HepG2 (cell line): ENCODE data around the gene ATRNL1. TPM values are rescaled to one million over a fixed set of nuclear protein-coding genes. Genes with fewer than 3 reads are reported as not detected.
A peak's percentile ranks its signal among the peaks of the same experiment; 100 is the strongest.

Experiments
- ATAC-seq: fragments of 200-7000 bp; cut with Tn5 transposase; 3 replicates; pipeline ENCODE4 v1.9.1; 2020; ENCODE audit warnings: mild to moderate bottlenecking, moderate library complexity
- BruUV-seq: library from RNA; stranded (reverse); fragments of 400-500 nt; replicated peaks from 2 replicates; lab custom pipeline; 2021; lab: Mats Ljungman, UMichigan
- CTCF ChIA-PET: fragments of 300-600 bp; formaldehyde crosslinking; extraction: SDS; loops from one replicate; lab custom pipeline; 2021; ENCODE audit warnings: low total read pairs, inconsistent platforms, low intra/inter-chr PET ratio; lab: Yijun Ruan, JAX
- POLR2A ChIA-PET: fragments of 350-600 bp; sonication (Branson Sonifier 250); formaldehyde crosslinking; loops from one replicate; lab custom pipeline; 2020; ENCODE audit warnings: antibody characterized with exemption, inconsistent platforms; lab: Yijun Ruan, JAX
- DNase-seq: peaks from one replicate; pipeline ENCODE4 v3.0.0-alpha.2; 2015; ENCODE audit warnings: low spot score
- FAIRE-seq: peaks from 3 replicates; lab custom pipeline; 2011; peaks lifted over from hg19 to GRCh38; lab: Jason Lieb, UNC
- H2AFZ ChIP-seq: one replicate; pipeline ENCODE4 v1.6.1; 2011; ENCODE audit warnings: low read length, inconsistent platforms
- H3K27ac ChIP-seq: fragments of 300-600 bp; 3 replicates; pipeline ENCODE4 v1.8.0; 2011; ENCODE audit warnings: mixed run types, mild to moderate bottlenecking, mixed read lengths, low read length, inconsistent platforms; ENCODE audit not compliant: insufficient read depth; ENCODE audit errors: extremely low read length
- H3K27me3 ChIP-seq, 2 experiments: fragments of 200-600 bp in 1 of 2; 2 replicates in 1 of 2; 3 replicates in 1 of 2; pipeline versions ENCODE4 v1.6.0 to v1.8.0; 2011; ENCODE audit warnings: low read length in 2 of 2, mild to moderate bottlenecking in 2 of 2, moderate library complexity in 2 of 2, inconsistent platforms in 1 of 2; ENCODE audit not compliant: insufficient read depth in 2 of 2, control insufficient read depth in 1 of 2
- H3K36me3 ChIP-seq, 2 experiments: fragments of 200-600 bp in 1 of 2; replicated peaks in 1 of 2; 2 replicates in 1 of 2; 3 replicates in 1 of 2; pipeline versions ENCODE4 v1.5.1 to v1.8.0; 2011; ENCODE audit warnings: low read length in 2 of 2, inconsistent platforms in 1 of 2; ENCODE audit not compliant: insufficient read depth in 2 of 2, control insufficient read depth in 1 of 2
- H3K4me1 ChIP-seq: 2 replicates; pipeline ENCODE4 v1.5.1; 2012; ENCODE audit warnings: low read length, inconsistent platforms; ENCODE audit not compliant: insufficient read depth
- H3K4me2 ChIP-seq: 2 replicates; pipeline ENCODE4 v1.6.0; 2011; ENCODE audit warnings: low read depth, low read length, inconsistent platforms
- H3K4me3 ChIP-seq, 3 experiments: fragments of 200-600 bp in 1 of 3; sonication (generic), shearing (Covaris generic) in 1 of 3; replicated peaks in 1 of 3; 2 replicates each; pipeline ENCODE4 v1.5.1; 2011 to 2016; ENCODE audit warnings: low read length in 3 of 3, inconsistent platforms in 2 of 3, low read depth in 2 of 3, mild to moderate bottlenecking in 2 of 3, control low read depth in 1 of 3, mixed read lengths in 1 of 3; ENCODE audit not compliant: insufficient read depth in 1 of 3
- H3K79me2 ChIP-seq: one replicate; pipeline ENCODE4 v1.6.1; 2011; ENCODE audit warnings: low read length, inconsistent platforms; ENCODE audit not compliant: insufficient read depth
- H3K9ac ChIP-seq: 2 replicates; pipeline ENCODE4 v1.6.0; 2011; ENCODE audit warnings: mild to moderate bottlenecking, low read depth, low read length, inconsistent platforms; ENCODE audit not compliant: insufficient read depth
- H3K9me3 ChIP-seq: 2 replicates; pipeline ENCODE4 v1.5.1; 2012; ENCODE audit warnings: mild to moderate bottlenecking, low read length
- H4K20me1 ChIP-seq: 2 replicates; pipeline ENCODE4 v1.6.0; 2011; ENCODE audit warnings: inconsistent platforms, mild to moderate bottlenecking, low read length, moderate library complexity; ENCODE audit not compliant: insufficient read depth
- CCAR2 ChIP-seq: fragments of 200-400 bp; formaldehyde crosslinking; optimal IDR thresholded peaks from 2 replicates; pipeline ENCODE3; 2018; ENCODE audit warnings: low read depth, mild to moderate bottlenecking, low read length, moderate library complexity
- CENPBD1 ChIP-seq: sonication (generic); formaldehyde crosslinking; IDR thresholded peaks from 2 replicates; pipeline ENCODE4 v1.8.0; 2022; ENCODE audit warnings: missing genetic modification reagents, low read depth, mild to moderate bottlenecking, borderline replicate concordance
- FIP1L1 ChIP-seq: fragments of 200-400 bp; formaldehyde crosslinking; IDR thresholded peaks from 2 replicates; pipeline ENCODE4 v1.6.1; 2018; ENCODE audit warnings: low read depth, mild to moderate bottlenecking, low read length, moderate library complexity, borderline replicate concordance; ENCODE audit not compliant: insufficient read depth
- FOXJ3 ChIP-seq: sonication (generic); formaldehyde crosslinking; IDR thresholded peaks from 2 replicates; pipeline ENCODE4 v1.4.0; 2020; ENCODE audit warnings: missing genetic modification reagents, mild to moderate bottlenecking, borderline replicate concordance
- HNRNPH1 ChIP-seq: fragments of 200-400 bp; formaldehyde crosslinking; optimal IDR thresholded peaks from 2 replicates; pipeline ENCODE3; 2017; ENCODE audit warnings: mild to moderate bottlenecking, low read depth, low read length
- HOXA7 ChIP-seq: sonication (generic); formaldehyde crosslinking; IDR thresholded peaks from 2 replicates; pipeline ENCODE4 v1.8.1; 2022; ENCODE audit warnings: mild to moderate bottlenecking, missing genetic modification reagents, moderate library complexity
- MAFF ChIP-seq: IDR thresholded peaks from 2 replicates; pipeline ENCODE4 v1.6.1; 2011; ENCODE audit warnings: low read depth, low read length, improper control_type of control experiment
- MAFK ChIP-seq, 2 experiments: IDR thresholded peaks in 1 of 2; conservative IDR thresholded peaks in 1 of 2; 2 replicates each; pipeline ENCODE4 v1.6.1; 2011; ENCODE audit warnings: improper control_type of control experiment in 2 of 2, low read length in 2 of 2
- MZF1 ChIP-seq: sonication (generic); formaldehyde crosslinking; IDR thresholded peaks from 2 replicates; pipeline ENCODE4 v1.8.1; 2023; ENCODE audit warnings: mild to moderate bottlenecking, missing genetic modification reagents, borderline replicate concordance
- NFE2L2 ChIP-seq: fragments of 150-350 bp; IDR thresholded peaks from 2 replicates; pipeline ENCODE4 v1.6.1; 2014; ENCODE audit warnings: low read length
- PPARG ChIP-seq: conservative IDR thresholded peaks from 2 replicates; pipeline ENCODE4 v1.6.1; 2016; ENCODE audit warnings: missing biosample characterization, missing genetic modification reagents
- ZBED4 ChIP-seq: sonication (generic); formaldehyde crosslinking; IDR thresholded peaks from 2 replicates; pipeline ENCODE4 v1.4.0; 2020; ENCODE audit warnings: missing genetic modification reagents, borderline replicate concordance
- ZFY ChIP-seq: sonication (generic); formaldehyde crosslinking; IDR thresholded peaks from 2 replicates; pipeline ENCODE4 v1.4.0; 2020; ENCODE audit warnings: missing genetic modification reagents
- ZGPAT ChIP-seq: IDR thresholded peaks from 2 replicates; pipeline ENCODE4 v1.6.1; 2016; ENCODE audit warnings: mild to moderate bottlenecking
- ZNF224 ChIP-seq: sonication (generic); formaldehyde crosslinking; IDR thresholded peaks from 2 replicates; pipeline ENCODE4 v1.5.0; 2020; ENCODE audit warnings: mild to moderate bottlenecking, missing genetic modification reagents
- ZNF30 ChIP-seq: sonication (generic); formaldehyde crosslinking; IDR thresholded peaks from 2 replicates; pipeline ENCODE4 v1.5.0; 2020; ENCODE audit warnings: mild to moderate bottlenecking, missing genetic modification reagents
- ZNF382 ChIP-seq: sonication (generic); formaldehyde crosslinking; IDR thresholded peaks from 2 replicates; pipeline ENCODE4 v1.5.0; 2020; ENCODE audit warnings: missing genetic modification reagents, mild to moderate bottlenecking, borderline replicate concordance
- ZNF552 ChIP-seq: sonication (generic); formaldehyde crosslinking; IDR thresholded peaks from 2 replicates; pipeline ENCODE4 v1.9.0; 2022; ENCODE audit warnings: missing genetic modification reagents, mild to moderate bottlenecking, borderline replicate concordance
- ZNF768 ChIP-seq: sonication (generic); formaldehyde crosslinking; IDR thresholded peaks from 2 replicates; pipeline ENCODE4 v1.4.0; 2020; ENCODE audit warnings: missing genetic modification reagents
- ZSCAN25 ChIP-seq: sonication (generic); formaldehyde crosslinking; IDR thresholded peaks from 2 replicates; pipeline ENCODE4 v1.8.0; 2022; ENCODE audit warnings: mild to moderate bottlenecking, missing genetic modification reagents
- WGBS: methylation state at CpG from one replicate; pipeline ENCODE4 v1.1.6; 2017; ENCODE audit warnings: low lambda C conversion rate; 5-methylcytosine and 5-hydroxymethylcytosine counted together
- in situ Hi-C: cut with HindIII; loops from 2 replicates; pipeline ENCODE4 v1.10.0; 2017; ENCODE audit warnings: low pct_unique_long_range_greater_than_20kb; ENCODE audit not compliant: extremely low pct_ligation_motif_present
- intact Hi-C: fragments of 100-400 bp; cut with micrococcal nuclease; formaldehyde crosslinking; loops from one replicate; pipeline ENCODE4 v1.10.0; 2022; ENCODE audit not compliant: unreplicated experiment
- polyA plus RNA-seq, 8 experiments: library from polyadenylated mRNA; depleted of rRNA in 3 of 8; stranded (reverse) in 7 of 8; unstranded in 1 of 8; fragments of >200 nt; fragmentation: Illumina TruSeq in 4 of 8; extraction: Trizol in 4 of 8; gene quantifications; 2 replicates each; pipeline versions ENCODE4 v1.2.1 to v1.2.3, GENCODE V29; 2011 to 2016; ENCODE audit warnings: low read depth in 4 of 8, missing spikeins in 1 of 8, mixed read lengths in 1 of 8; ENCODE audit not compliant: insufficient read depth in 1 of 8
- total RNA-seq, 5 experiments: library from RNA; depleted of rRNA; stranded (reverse); fragments of >200 nt; fragmentation: Illumina TruSeq; extraction: Trizol; gene quantifications; 2 replicates each; pipeline ENCODE4 v1.2.3, GENCODE V29; 2016; ENCODE audit warnings: low read depth in 1 of 5

The ATRNL1 gene
- total and polyA plus RNA-seq, 2 of the 13 experiments (the other 11 are each of a cell fraction or from before 2014, with no cell fraction given), result 0.04 TPM; not detected in 1

- intact Hi-C loops (no loop called here), in situ Hi-C loops (no loop called here)
- Histone ChIP-seq H3K4me3 (no peak overlapping the region), H3K36me3 (no peaks in the 10 kb centered on the region), H3K79me2 (no peaks in the 10 kb centered on the region), H3K9me3 (no peaks in the 10 kb centered on the region), H3K27me3 (no peaks in the 10 kb centered on the region), H3K9ac (no peak overlapping the region), H3K4me2 (no peak overlapping the region), H2AFZ (no peak overlapping the region), H3K4me1 (no peaks in the 10 kb centered on the region), H4K20me1 (no peaks in the 10 kb centered on the region), H3K27ac (no peak overlapping the region)
- FAIRE-seq (no peak), ATAC-seq (no peak), DNase-seq (no peak)
- BruUV-seq, result no TSS peak
- 0% methylated on average over 2 of the region's 2 CpGs for WGBS
- CTCF ChIA-PET, result no interaction called here
- peak; percentile 96 to 98 for TF ChIP-seq MAFK (conservative IDR thresholded peaks at IDR 0.05 in 1 of 2, IDR thresholded peaks at IDR 0.05 in 1 of 2; ENCODE audit: low read length in 2 of 2)
- TF ChIP-seq PPARG (CRISPR knock-in tag), result no peak
- TF ChIP-seq HOXA7 (CRISPR knock-in tag), result no peak
- TF ChIP-seq FOXJ3 (CRISPR knock-in tag), result no peak
- no peak for TF ChIP-seq ZFY
- no peak for TF ChIP-seq HNRNPH1
- TF ChIP-seq ZNF382 (CRISPR knock-in tag), result no peak
- TF ChIP-seq ZGPAT (CRISPR knock-in tag), result no peak
- peak; percentile 97 for TF ChIP-seq MAFF
- no peak for TF ChIP-seq ZNF552 (CRISPR knock-in tag)
- no peak for TF ChIP-seq ZNF768 (CRISPR knock-in tag)
- TF ChIP-seq MZF1 (CRISPR knock-in tag), result no peak
- no peak for TF ChIP-seq CCAR2
- TF ChIP-seq CENPBD1 (CRISPR knock-in tag), result no peak
- TF ChIP-seq FIP1L1, result no peak
- 0 out of 2 replicates have a peak, but pooled peaks have one; percentile 21 for TF ChIP-seq NFE2L2
- no peak for TF ChIP-seq ZNF224
- no peak for TF ChIP-seq ZNF30 (CRISPR knock-in tag)
- TF ChIP-seq ZBED4, result no peak
- TF ChIP-seq ZSCAN25 (CRISPR knock-in tag), result no peak
- TF ChIP-seq, all 625 proteins: peak for 3
- POLR2A ChIA-PET, result no interaction called here
These were observed 825.6 kb downstream of the ATRNL1 start for GRCh38 chr10:115918812-115919211.
